Fibroblast of lung (primary cell): ENCODE data around the gene ABCD1.

Source experiments
- CTCF ChIP-seq, 2 donors: IDR thresholded peaks in 1 of 2; conservative IDR thresholded peaks in 1 of 2; 1 replicate in 1 of 2; 2 replicates in 1 of 2; pipeline ENCODE4 v1.5.1; 2011 to 2012; ENCODE audit warnings: low read length in 2 of 2, control low read depth in 1 of 2, inconsistent platforms in 1 of 2, low read depth in 1 of 2, mild to moderate bottlenecking in 1 of 2
- EZH2 ChIP-seq: IDR thresholded peaks from 2 replicates; pipeline ENCODE4 v1.5.1; 2012; ENCODE audit warnings: low read length, control low read depth, mild to moderate bottlenecking; ENCODE audit errors: missing control alignments

GRCh38 chrX:153708415-153708814, 16.2 kb upstream of the ABCD1 start:
- TF ChIP-seq EZH2 (no peak), CTCF (conservative IDR thresholded peaks at IDR 0.05 in 1 of 2, IDR thresholded peaks at IDR 0.05 in 1 of 2; ENCODE audit: low read depth in 1 of 2, low read length in 2 of 2) (peak; percentile 60 to 62)
